Measurements from ENCODE around the gene TNS4.

Gene TNS4

DNA sequence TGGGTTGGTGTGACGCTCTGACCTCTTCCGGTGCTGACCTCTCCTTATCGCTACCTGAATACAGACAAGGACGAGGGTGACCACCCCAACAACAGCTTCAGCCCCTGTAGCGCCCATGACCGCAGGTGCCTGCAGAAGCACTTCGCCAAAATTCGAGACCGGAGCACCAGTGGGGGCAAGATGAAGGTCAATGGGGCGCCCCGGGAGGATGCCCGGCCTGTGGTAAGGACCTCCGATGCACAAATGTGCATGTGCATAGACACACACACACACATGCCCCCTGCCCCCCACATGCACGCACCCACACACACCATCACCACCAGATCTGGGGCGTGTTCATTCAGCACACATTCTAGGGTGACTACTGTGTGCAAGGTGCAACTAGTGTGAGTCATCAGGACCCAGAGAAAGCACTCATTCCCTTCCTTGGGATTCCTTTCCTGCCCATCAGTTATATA lies 48.5 kb downstream of the TNS4 start:
- no peak overlapping the region for H3K27ac ChIP-seq (replicated peaks; ENCODE audit: low read length)
- peaks cover 2% of the 10 kb centered on the region in 2 donors for H3K4me1 ChIP-seq (ENCODE audit: control insufficient read depth in 2 of 2, insufficient read depth in 1 of 2, low read depth in 1 of 2, low read length in 2 of 2)
- no peak overlapping the region for H3K23ac ChIP-seq (ENCODE audit: low read depth, low read length, poor library complexity)
- no peak overlapping the region for H2BK12ac ChIP-seq (ENCODE audit: low read length)
- H3K27me3 ChIP-seq (ENCODE audit: control insufficient read depth in 3 of 3, insufficient read depth in 3 of 3, low read depth in 1 of 3, low read length in 3 of 3), result no peaks in the 10 kb centered on the region
- H2BK5ac ChIP-seq (ENCODE audit: low read length), result no peak overlapping the region
- H2BK120ac ChIP-seq (ENCODE audit: low read depth, low read length), result no peak overlapping the region
- no peak for DNase-seq (ENCODE audit: low spot score)
- H3K14ac ChIP-seq (ENCODE audit: low read length), result no peak overlapping the region
- H3K36me3 ChIP-seq (replicated peaks in 1 of 2; ENCODE audit: control insufficient read depth in 2 of 2, insufficient read depth in 2 of 2, low read length in 2 of 2), result peaks cover 6 to 39% of the 10 kb centered on the region in 2 donors
- no peak overlapping the region for H3K4me2 ChIP-seq (ENCODE audit: insufficient read depth, low read length, poor library complexity, severe bottlenecking)
- no peaks in the 10 kb centered on the region for H3K9me3 ChIP-seq (replicated peaks in 1 of 2; ENCODE audit: control insufficient read depth in 2 of 2, insufficient read depth in 1 of 2, low read depth in 1 of 2, low read length in 2 of 2)
- no peak overlapping the region for H3K4ac ChIP-seq (ENCODE audit: low read length)
- no peak overlapping the region for H3K18ac ChIP-seq (ENCODE audit: low read length)
- H3K9ac ChIP-seq (ENCODE audit: low read depth, low read length, poor library complexity), result no peak overlapping the region
- H2BK15ac ChIP-seq (ENCODE audit: low read length), result no peak overlapping the region
- no CpG with 5 or more reads among the region's 15 CpGs for WGBS, 2 donors (ENCODE audit: extremely low coverage in 2 of 2, insufficient read length in 2 of 2, insufficient replicate concordance in 1 of 2)
- H2AFZ ChIP-seq (ENCODE audit: low read length), result no peak overlapping the region
- H4K91ac ChIP-seq (ENCODE audit: low read depth, low read length, poor library complexity), result no peak overlapping the region
- H3K4me3 ChIP-seq (ENCODE audit: low read length in 2 of 2), result no peak overlapping the region
- H3K79me1 ChIP-seq (ENCODE audit: low read depth, low read length), result no peaks in the 10 kb centered on the region
- no peak overlapping the region for H4K8ac ChIP-seq (ENCODE audit: low read depth, low read length)
- no peak overlapping the region for H2AK5ac ChIP-seq (ENCODE audit: low read depth, low read length)

- Histone ChIP-seq H3K14ac (ENCODE audit: low read length) (no peak overlapping the region), H3K79me1 (ENCODE audit: low read depth, low read length) (no peaks in the 10 kb centered on the region), H3K27me3 (ENCODE audit: control insufficient read depth in 3 of 3, insufficient read depth in 3 of 3, low read depth in 1 of 3, low read length in 3 of 3) (no peaks in the 10 kb centered on the region), H3K36me3 (replicated peaks in 1 of 2; ENCODE audit: control insufficient read depth in 2 of 2, insufficient read depth in 2 of 2, low read length in 2 of 2) (peaks cover 6 to 38% of the 10 kb centered on the region in 2 donors), H2BK15ac (ENCODE audit: low read length) (no peak overlapping the region), H3K9ac (ENCODE audit: low read depth, low read length, poor library complexity) (no peak overlapping the region), H2BK5ac (ENCODE audit: low read length) (no peak overlapping the region), H3K9me3 (replicated peaks in 1 of 2; ENCODE audit: control insufficient read depth in 2 of 2, insufficient read depth in 1 of 2, low read depth in 1 of 2, low read length in 2 of 2) (no peaks in the 10 kb centered on the region), H4K8ac (ENCODE audit: low read depth, low read length) (no peak overlapping the region), H3K27ac (replicated peaks; ENCODE audit: low read length) (no peak overlapping the region), H3K23ac (ENCODE audit: low read depth, low read length, poor library complexity) (no peak overlapping the region), H3K4me2 (ENCODE audit: insufficient read depth, low read length, poor library complexity, severe bottlenecking) (no peak overlapping the region), H3K18ac (ENCODE audit: low read length) (no peak overlapping the region), H4K91ac (ENCODE audit: low read depth, low read length, poor library complexity) (no peak overlapping the region), H3K4ac (ENCODE audit: low read length) (no peak overlapping the region), H2BK12ac (ENCODE audit: low read length) (no peak overlapping the region), H3K4me1 (ENCODE audit: control insufficient read depth in 2 of 2, insufficient read depth in 1 of 2, low read depth in 1 of 2, low read length in 2 of 2) (no peaks in the 10 kb centered on the region), H2AK5ac (ENCODE audit: low read depth, low read length) (no peak overlapping the region), H3K4me3 (ENCODE audit: low read length in 2 of 2) (no peak overlapping the region), H2BK120ac (ENCODE audit: low read depth, low read length) (no peak overlapping the region), H2AFZ (ENCODE audit: low read length) (no peak overlapping the region)
- no CpG with 5 or more reads among the region's 7 CpGs for WGBS, 2 donors (ENCODE audit: extremely low coverage in 2 of 2, insufficient read length in 2 of 2, insufficient replicate concordance in 1 of 2)
- no peak for DNase-seq (ENCODE audit: low spot score)
These were observed 49.1 kb downstream of the TNS4 start for GRCh38 chr17:40452216-40452787.

DNA sequence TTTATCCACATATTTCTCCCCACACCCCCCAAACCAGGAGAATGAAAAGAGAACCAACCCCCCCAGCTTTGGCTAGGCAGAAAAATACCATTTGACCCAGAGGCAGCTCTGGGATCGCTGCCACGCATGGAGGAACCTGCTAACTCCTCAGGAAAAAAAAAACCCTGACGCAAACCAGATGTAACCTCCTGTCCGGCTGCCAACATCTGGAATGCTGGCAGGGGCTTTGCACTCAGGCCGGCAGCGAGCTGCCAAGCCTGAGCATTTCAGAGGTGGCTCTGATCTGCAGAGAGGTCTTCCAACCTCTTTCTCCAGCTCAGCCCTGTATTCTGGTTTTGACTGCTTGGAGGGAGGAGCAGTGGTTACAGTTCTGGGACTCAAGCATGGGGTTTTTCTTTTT lies 50.0 kb downstream of the TNS4 start:
- WGBS, 2 donors (ENCODE audit: extremely low coverage in 2 of 2, insufficient read length in 2 of 2, insufficient replicate concordance in 1 of 2), result no CpG with 5 or more reads among the region's 6 CpGs
- Histone ChIP-seq H3K23ac (ENCODE audit: low read depth, low read length, poor library complexity) (no peak overlapping the region), H3K27ac (replicated peaks; ENCODE audit: low read length) (no peak overlapping the region), H4K8ac (ENCODE audit: low read depth, low read length) (no peak overlapping the region), H4K91ac (ENCODE audit: low read depth, low read length, poor library complexity) (no peak overlapping the region), H3K14ac (ENCODE audit: low read length) (no peak overlapping the region), H3K4ac (ENCODE audit: low read length) (no peak overlapping the region), H3K27me3 (ENCODE audit: control insufficient read depth in 3 of 3, insufficient read depth in 3 of 3, low read depth in 1 of 3, low read length in 3 of 3) (no peaks in the 10 kb centered on the region), H3K18ac (ENCODE audit: low read length) (no peak overlapping the region), H2BK120ac (ENCODE audit: low read depth, low read length) (no peak overlapping the region), H3K4me1 (ENCODE audit: control insufficient read depth in 2 of 2, insufficient read depth in 1 of 2, low read depth in 1 of 2, low read length in 2 of 2) (no peaks in the 10 kb centered on the region), H3K9me3 (replicated peaks in 1 of 2; ENCODE audit: control insufficient read depth in 2 of 2, insufficient read depth in 1 of 2, low read depth in 1 of 2, low read length in 2 of 2) (no peaks in the 10 kb centered on the region), H3K79me1 (ENCODE audit: low read depth, low read length) (peaks cover 2% of the 10 kb centered on the region), H2BK12ac (ENCODE audit: low read length) (no peak overlapping the region), H3K9ac (ENCODE audit: low read depth, low read length, poor library complexity) (no peak overlapping the region), H3K4me3 (ENCODE audit: low read length in 2 of 2) (no peak overlapping the region), H2AFZ (ENCODE audit: low read length) (no peak overlapping the region), H2BK15ac (ENCODE audit: low read length) (no peak overlapping the region), H2BK5ac (ENCODE audit: low read length) (no peak overlapping the region), H3K36me3 (replicated peaks in 1 of 2; ENCODE audit: control insufficient read depth in 2 of 2, insufficient read depth in 2 of 2, low read length in 2 of 2) (peaks cover 2 to 29% of the 10 kb centered on the region in 2 donors), H3K4me2 (ENCODE audit: insufficient read depth, low read length, poor library complexity, severe bottlenecking) (no peak overlapping the region), H2AK5ac (ENCODE audit: low read depth, low read length) (no peak overlapping the region)
- DNase-seq (ENCODE audit: low spot score), result no peak

DNA sequence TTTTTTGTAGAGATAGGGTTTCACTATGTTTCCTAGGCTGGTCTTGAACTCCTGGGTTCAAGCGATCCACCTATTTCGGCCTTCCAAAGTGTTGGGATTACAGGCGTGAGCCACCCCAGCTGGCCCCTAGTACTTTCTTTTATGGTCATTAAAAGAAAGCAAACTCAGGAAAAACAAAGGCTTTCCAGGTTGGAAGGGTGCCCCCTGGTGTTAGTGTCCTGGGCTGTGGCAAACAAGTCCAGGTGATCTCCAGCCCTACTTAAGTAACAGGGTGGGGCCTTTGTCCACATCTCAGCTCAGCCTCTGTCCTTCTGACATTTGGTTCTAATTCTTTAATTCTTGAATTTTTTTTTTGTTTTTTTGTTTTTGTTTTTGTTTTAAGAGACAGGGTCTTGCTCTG lies 51.2 kb downstream of the TNS4 start:
- Histone ChIP-seq H4K91ac (ENCODE audit: low read depth, low read length, poor library complexity) (no peak overlapping the region), H4K8ac (ENCODE audit: low read depth, low read length) (no peak overlapping the region), H3K4me3 (ENCODE audit: low read length in 2 of 2) (no peak overlapping the region), H3K36me3 (replicated peaks in 1 of 2; ENCODE audit: control insufficient read depth in 2 of 2, insufficient read depth in 2 of 2, low read length in 2 of 2) (peaks cover 1 to 21% of the 10 kb centered on the region in 2 donors), H3K14ac (ENCODE audit: low read length) (no peak overlapping the region), H3K4me2 (ENCODE audit: insufficient read depth, low read length, poor library complexity, severe bottlenecking) (no peak overlapping the region), H3K23ac (ENCODE audit: low read depth, low read length, poor library complexity) (no peak overlapping the region), H3K9me3 (replicated peaks in 1 of 2; ENCODE audit: control insufficient read depth in 2 of 2, insufficient read depth in 1 of 2, low read depth in 1 of 2, low read length in 2 of 2) (no peaks in the 10 kb centered on the region), H3K79me1 (ENCODE audit: low read depth, low read length) (peaks cover 2% of the 10 kb centered on the region), H3K27ac (replicated peaks; ENCODE audit: low read length) (no peak overlapping the region), H2BK5ac (ENCODE audit: low read length) (no peak overlapping the region), H2AK5ac (ENCODE audit: low read depth, low read length) (no peak overlapping the region), H3K27me3 (ENCODE audit: control insufficient read depth in 3 of 3, insufficient read depth in 3 of 3, low read depth in 1 of 3, low read length in 3 of 3) (no peaks in the 10 kb centered on the region), H2BK12ac (ENCODE audit: low read length) (no peak overlapping the region), H3K9ac (ENCODE audit: low read depth, low read length, poor library complexity) (no peak overlapping the region), H2BK120ac (ENCODE audit: low read depth, low read length) (no peak overlapping the region), H2AFZ (ENCODE audit: low read length) (no peak overlapping the region), H3K4ac (ENCODE audit: low read length) (no peak overlapping the region), H2BK15ac (ENCODE audit: low read length) (no peak overlapping the region), H3K4me1 (ENCODE audit: control insufficient read depth in 2 of 2, insufficient read depth in 1 of 2, low read depth in 1 of 2, low read length in 2 of 2) (peaks cover 3 to 5% of the 10 kb centered on the region in 2 donors), H3K18ac (ENCODE audit: low read length) (no peak overlapping the region)
- WGBS, 2 donors (ENCODE audit: extremely low coverage in 2 of 2, insufficient read length in 2 of 2, insufficient replicate concordance in 1 of 2), result no CpG with 5 or more reads among the region's 3 CpGs
- no peak for DNase-seq (ENCODE audit: low spot score)
